Fibroblast of mammary gland (primary cell): ENCODE measurements around the gene ST3GAL3.
A peak's percentile ranks its signal among the peaks of the same experiment; 100 is the strongest.

Experiments used
- DNase-seq: peaks from one replicate; pipeline ENCODE4 v3.0.0-alpha.2; 2010; ENCODE audit warnings: low read depth
- H3K4me3 ChIP-seq: 2 replicates; pipeline ENCODE4 v1.5.1; 2011; ENCODE audit warnings: low read depth, mild to moderate bottlenecking, low read length, moderate library complexity; ENCODE audit not compliant: control insufficient read depth
- TF ChIP-seq, protein P1 (sequence below): conservative IDR thresholded peaks from 2 replicates; pipeline ENCODE4 v1.5.1; 2011; ENCODE audit warnings: low read depth, low read length, inconsistent platforms; ENCODE audit not compliant: control insufficient read depth, insufficient read depth

The ST3GAL3 gene

DNA sequence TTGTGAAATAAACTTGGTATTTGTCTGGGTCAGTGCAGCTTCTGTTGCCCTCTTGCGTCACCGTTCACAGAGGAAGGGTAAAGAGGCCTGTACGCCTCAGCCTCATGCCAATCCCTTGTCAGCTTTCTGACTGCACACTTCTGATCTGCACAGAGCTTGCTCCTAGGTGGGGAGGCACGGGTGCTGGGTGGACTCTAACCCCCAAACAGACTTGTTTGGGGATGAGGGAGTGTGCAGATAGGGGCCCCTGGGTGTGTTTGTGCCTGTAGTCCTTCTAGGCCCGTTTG, 270.9 kb downstream of the ST3GAL3 start:
- H3K4me3 ChIP-seq, result peak overlapping the region; percentile 64
- TF ChIP-seq, protein P1, sequence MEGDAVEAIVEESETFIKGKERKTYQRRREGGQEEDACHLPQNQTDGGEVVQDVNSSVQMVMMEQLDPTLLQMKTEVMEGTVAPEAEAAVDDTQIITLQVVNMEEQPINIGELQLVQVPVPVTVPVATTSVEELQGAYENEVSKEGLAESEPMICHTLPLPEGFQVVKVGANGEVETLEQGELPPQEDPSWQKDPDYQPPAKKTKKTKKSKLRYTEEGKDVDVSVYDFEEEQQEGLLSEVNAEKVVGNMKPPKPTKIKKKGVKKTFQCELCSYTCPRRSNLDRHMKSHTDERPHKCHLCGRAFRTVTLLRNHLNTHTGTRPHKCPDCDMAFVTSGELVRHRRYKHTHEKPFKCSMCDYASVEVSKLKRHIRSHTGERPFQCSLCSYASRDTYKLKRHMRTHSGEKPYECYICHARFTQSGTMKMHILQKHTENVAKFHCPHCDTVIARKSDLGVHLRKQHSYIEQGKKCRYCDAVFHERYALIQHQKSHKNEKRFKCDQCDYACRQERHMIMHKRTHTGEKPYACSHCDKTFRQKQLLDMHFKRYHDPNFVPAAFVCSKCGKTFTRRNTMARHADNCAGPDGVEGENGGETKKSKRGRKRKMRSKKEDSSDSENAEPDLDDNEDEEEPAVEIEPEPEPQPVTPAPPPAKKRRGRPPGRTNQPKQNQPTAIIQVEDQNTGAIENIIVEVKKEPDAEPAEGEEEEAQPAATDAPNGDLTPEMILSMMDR, result no peak
- no peak for DNase-seq

DNA sequence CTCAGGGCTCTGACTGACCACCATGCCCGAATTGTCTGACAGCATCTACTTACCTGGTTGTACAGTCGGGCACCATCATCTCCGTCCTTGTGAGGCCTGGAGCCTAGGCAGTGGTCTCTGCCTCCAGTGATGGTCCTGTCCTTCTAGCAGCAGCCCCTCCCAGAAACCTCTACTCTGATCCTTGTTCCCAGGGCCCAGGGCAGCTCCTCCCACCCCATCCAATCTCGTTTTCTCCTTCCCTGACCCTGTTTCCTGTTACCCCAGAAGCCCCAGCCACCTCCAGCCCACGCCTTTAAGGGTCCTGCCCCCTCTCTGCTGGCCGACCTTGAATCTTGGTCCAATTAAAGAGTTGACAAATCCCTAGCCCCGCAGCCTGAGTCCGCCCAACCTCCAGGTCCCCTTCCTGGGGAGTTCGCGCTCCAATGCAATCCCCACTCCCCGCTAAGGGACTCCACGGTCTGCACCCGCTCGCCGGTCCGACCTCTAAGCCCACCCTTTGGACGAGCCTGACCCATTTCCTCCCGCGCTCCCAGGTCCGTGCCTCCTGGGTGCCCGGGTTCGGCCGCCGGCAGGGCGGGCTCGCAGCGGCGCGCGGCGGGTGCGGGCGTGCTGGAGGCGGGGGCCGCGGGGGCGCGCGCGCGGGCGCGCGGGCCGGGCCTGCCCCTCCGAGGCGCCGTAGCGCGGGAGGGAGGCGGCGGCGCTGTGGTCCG, 271.4 kb downstream of the ST3GAL3 start, which contains the start of gene B4GALT2:
Gene B4GALT2, plus strand, starts transcription at position 660 of the 710 bp plus-strand sequence. CDS start 1,951 bp downstream, outside the sequence.
- peak within 1 kb of the TSS; percentile 66 for H3K4me3 ChIP-seq
- DNase-seq, result peak; percentile 30
- TF ChIP-seq, protein P1, result no peak

DNA sequence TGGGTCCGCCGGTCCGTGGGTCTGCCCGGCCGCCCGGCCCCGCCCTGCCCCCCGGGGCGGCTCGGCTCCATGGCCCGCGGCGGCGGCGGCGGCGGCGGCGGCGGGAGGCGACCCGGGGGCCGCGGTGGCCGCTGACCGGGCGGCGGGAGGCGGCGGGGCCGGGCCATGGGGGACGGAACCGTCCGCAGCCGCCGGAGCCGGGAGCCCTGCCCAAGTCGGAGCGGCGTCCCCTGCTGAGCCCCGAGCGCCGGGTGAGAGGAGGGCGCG, 271.9 kb downstream of the ST3GAL3 start:
- DNase-seq, result no peak
- H3K4me3 ChIP-seq, result peak overlapping the region; percentile 66
- TF ChIP-seq, protein P1, result no peak

DNA sequence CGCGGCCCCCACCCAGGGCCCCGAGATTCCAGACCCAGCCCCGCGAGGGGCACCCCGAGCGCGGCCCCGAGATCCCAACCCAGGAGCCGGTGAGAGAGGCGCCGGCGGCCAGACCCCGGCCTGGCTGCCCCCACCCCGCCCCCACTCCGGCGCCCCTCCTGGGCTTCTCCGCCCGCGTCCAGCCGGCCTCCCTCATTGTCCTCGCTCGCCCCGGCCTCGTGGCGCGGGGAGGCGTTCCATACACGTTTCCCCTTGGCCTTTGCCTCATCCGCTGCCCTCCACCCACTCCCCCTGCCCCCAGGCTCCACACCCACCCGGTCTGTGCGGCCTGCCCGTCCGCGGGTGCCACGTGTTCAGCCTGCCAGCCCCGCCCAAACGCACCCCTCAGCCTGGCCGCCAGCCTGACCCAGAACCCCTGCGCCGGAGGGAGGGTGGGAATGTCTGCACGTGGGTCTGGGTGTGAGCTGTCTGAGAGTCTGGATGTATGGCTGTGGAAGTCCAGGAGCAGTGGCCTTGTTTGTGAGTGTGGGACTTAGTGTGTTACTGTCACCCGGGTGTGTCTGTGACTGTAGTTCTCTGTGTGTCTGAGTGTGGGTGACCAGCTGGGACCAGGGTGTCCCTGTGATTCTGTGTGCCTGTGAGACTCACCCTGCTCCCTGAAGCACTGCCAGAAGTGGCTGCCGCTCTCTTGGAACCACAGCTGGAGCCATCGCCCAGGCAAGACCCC, 272.4 kb downstream of the ST3GAL3 start:
- TF ChIP-seq, protein P1, result no peak
- DNase-seq, result peak; percentile 61
- H3K4me3 ChIP-seq, result peak overlapping the region; percentile 66

DNA sequence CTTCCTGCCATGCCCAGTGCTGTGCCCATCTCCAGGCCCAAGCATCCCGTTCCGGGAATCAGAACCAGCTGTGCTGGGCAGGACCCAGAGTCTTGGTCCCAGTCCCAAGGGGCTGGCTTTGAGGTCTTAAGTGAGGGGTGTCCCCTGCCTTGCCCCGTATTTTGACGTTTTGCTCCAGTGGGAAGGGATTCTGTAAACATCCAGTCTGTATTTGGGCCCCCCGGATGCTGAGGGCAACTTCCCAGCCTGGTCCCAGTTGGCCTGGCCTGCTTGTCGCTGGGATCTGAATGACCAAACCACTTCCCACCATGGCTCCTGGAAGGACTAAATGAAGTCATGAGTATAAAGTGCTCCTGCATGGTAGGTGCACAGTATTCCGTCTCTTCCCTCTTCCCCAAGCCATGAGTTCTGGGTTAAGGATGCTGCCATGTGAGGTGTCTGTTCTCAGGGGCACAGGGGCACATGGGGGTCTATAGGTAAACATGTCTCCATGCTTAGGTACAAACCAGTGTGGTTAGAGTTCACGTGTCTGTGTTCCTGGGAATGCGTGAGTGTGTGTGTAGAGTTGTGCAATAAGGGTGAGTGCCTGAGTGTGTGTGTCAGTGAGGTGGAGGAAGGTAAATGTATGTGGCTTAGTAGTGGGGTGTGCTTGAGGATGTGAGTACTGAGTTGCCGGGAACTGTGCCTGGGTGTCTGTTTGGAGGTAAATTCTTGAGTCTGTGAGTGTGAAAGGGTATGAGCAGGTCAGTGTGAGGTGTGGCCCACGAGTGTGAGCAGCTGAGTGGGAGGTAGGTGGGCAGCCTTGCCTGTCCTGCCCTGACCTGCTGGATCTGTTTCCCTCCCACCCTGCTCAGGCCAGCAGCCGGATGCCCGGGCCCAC, 273.2 kb downstream of the ST3GAL3 start:
- peak; percentile 58 for DNase-seq
- H3K4me3 ChIP-seq, result peak overlapping the region; percentile 66

More for the DNA sequence above, 273.2 kb downstream of the ST3GAL3 start:
- TF ChIP-seq, protein P1, result no peak
